Measurements from ENCODE around the gene LYRM4.

GRCh38 chr6:5191722-5192121, 69.0 kb downstream of the LYRM4 start:
- TF ChIP-seq CTCF (IDR thresholded peaks at IDR 0.05) = no peak
- no peak for TF ChIP-seq ZFX (IDR thresholded peaks at IDR 0.05; ENCODE audit: borderline replicate concordance)
